IPS DF 4.7 (cell line): ENCODE data around the gene FHAD1.

Experiments used
- DNase-seq: peaks from one replicate; pipeline ENCODE4 v3.0.0-alpha.2; 2013; ENCODE audit warnings: low spot score; ENCODE audit errors: extremely low read depth

The FHAD1 gene

DNA sequence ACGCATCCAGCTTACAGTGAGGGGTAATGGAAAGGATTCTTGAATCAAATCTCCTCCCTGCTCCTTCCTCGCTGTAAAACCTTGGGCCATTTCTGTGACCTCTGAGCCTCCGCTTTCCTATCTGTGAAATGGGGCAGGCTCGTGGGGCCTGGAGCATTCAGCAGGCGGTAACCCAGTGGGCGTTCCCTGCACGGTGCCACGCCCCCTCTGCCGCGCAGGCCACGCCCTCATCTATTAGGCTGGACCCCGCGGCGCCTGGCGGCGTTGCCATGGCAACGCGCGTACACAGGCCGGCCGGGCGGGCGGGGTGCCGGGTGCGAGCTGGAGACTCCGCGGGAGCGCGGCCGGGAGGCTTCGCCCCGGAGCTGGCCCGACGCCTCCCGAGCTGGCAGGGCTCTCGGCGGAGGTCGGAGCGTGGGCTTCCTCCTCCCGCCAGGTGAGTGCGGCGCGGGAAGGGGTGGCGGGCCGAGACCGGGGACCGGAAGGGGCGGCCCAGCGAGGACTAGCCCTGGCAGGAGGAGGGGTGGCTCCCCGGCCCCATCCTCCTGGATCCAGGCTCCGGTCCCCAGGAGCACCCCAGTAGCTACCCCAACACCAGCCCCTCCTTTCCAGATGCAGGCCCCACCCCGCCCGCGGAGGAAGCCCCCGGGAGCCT, at the start of gene FHAD1:
TSS of gene FHAD1 (plus strand) at position 264 of the 655 bp plus-strand sequence. CDS start 4,562 bp downstream, outside the sequence.
- no peak for DNase-seq

DNA sequence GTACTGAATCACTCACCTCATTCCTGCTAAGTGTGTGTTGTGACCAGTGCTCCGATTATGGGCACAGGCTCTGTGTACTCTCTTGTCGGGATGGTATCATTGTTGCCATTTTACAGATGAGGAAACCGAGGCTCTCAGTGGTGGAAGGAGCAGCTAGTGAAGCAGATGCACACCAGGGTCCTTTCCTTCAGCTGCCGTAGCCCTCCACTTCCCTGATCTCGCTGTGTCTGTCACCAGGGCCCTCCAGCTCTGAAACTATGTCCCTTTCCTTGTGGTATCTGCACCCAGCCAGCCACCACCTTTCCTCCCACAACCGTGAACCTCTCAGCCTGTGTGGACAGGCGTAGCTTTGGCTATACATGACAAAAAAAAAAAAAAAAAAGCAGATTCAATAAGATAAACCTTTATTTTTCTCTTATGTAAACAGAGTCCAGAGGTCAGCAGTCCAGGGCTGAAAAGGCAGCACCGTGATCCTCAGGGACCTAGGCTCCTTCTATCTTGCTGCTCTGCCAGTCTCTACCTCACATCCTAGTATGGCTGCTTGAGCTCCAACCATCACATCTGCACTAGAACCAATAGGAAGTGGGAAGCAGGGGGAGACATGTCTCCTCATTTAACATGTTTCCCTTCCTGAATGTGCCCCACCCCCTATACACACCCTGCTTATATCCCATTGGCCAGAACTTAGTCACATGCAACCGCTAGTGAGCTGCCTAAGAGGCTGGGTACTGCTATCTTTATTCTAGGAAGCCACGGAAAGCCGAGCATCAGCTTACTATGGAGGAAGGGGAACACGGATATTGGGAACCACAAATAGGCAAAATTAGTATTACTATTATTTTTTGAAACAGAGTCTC, 49.2 kb upstream of the FHAD1 start:
- DNase-seq = no peak

DNA sequence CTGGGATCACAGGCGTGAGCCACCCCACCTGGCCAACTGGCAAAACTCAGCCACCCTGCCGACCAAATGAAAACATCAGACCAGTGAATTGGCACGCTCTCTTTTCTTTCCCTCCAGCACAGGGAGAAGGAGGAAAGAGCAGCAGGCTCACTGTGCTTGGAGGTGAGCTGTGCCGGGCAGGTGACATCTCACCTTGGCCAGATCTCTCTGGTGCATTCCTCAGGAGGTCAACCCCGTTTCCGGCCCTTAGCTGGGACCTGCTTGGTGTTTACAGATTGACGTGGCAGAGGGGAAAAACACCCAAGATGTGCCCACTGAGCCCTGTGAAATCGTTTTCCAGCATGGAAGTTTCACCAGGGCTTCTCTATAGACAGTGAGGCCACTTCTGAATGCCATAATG, 48.3 kb upstream of the FHAD1 start:
- no peak for DNase-seq

DNA sequence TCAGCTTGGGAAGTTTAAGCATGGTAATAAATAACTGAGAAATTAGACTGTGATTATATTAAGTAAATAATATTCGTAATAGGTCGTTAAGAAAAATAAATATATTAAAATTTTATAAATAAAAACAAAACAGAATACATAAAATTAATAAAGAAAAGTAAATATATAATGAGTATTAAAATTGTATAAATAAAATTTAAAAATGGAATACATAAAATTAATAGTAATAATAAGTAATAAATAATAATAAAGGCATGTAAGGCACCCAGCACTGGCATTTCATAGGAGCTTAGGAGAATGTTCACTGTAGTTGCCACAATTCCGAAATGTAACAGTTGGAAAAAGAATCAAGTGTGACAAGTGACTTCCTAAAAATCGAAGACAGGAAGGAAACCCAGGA, 45.8 kb upstream of the FHAD1 start:
- no peak for DNase-seq

DNA sequence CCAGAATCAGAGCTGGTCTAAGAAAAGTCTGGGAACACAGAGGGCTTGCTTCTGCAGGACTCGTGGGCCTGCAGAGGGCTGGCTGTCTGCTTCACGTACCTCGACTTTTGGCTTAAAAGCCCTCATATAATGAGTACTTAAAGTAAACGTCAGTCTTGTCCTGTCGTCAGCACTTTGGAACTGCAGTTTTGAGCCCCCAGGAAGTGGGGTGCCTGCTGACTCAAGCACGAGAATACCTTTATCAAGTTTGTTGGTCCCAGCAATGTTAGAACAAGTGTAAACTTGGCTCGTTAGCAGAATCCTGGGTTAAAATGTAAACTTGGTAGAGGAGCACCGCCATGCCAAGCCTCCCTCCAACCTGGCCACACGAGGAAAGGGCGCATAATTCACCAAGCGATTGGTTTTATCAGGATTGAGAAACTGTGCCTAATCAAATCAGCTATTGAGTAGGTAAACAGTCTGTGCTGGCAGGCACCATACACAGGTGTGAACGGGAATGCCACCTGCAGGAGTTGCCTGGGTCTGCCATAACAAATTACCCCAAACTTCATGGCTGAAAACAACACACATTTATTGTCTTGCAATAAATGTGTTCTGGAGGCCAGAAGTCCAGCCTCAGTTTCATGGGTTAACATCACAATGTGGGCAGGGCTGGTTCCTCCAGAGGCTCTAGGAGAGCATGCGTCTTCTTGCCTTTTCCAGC, 45.0 kb upstream of the FHAD1 start:
- DNase-seq = no peak

DNA sequence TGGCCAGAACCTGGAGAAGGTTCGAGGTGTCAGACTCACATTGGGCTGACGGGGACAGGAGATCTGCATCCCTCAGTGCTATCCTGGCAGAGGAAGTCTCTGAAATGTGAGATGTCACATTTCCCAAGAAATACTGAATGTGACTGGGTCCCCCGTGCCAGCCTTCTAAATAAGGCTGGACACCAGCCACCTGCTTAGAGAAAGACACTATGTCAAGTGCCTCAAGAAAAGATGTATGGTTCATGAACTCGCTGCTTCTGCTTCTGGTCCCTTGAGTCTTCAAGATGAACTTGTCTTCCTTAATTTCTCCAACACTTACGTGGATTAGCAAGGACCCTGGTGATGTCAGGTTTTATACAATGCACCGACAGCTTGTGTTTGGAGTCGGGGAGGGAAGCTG, 42.1 kb upstream of the FHAD1 start:
- no peak for DNase-seq

DNA sequence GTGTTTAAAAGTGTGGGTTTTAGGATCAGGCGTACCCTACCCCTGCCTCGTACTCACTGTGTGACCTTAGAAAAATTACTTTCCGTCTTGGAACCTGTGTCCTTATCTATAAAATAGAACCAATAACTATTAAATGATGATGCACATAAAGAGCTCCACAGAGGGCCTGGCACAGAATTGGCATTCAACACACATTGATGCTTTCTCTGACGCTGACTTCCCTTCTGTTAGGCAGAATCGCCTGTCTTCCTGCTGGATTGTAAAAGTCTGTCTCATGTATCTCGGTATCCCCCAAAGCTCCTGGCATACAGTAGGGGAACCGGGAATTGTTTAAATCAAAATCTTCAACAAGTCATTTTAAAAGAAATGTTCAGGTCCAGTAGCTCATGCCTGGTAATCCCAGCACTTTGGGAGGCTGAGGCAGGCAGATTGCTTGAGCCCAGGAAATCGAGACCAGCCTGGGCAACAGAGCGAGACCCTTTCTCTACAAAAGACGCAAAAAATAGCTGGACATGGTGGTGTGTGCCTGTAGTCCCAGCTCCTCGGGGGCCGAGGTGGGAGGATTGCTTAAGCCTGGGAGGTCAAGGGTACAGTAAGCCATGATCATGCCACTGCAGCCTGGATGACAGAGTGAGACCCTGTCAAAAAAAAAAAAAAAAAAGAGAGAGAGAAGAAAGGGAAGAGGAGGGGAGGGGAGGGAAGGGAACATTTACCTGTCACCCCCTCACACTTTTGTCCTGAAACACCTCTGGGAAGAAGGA, 41.3 kb upstream of the FHAD1 start:
- DNase-seq = no peak

DNA sequence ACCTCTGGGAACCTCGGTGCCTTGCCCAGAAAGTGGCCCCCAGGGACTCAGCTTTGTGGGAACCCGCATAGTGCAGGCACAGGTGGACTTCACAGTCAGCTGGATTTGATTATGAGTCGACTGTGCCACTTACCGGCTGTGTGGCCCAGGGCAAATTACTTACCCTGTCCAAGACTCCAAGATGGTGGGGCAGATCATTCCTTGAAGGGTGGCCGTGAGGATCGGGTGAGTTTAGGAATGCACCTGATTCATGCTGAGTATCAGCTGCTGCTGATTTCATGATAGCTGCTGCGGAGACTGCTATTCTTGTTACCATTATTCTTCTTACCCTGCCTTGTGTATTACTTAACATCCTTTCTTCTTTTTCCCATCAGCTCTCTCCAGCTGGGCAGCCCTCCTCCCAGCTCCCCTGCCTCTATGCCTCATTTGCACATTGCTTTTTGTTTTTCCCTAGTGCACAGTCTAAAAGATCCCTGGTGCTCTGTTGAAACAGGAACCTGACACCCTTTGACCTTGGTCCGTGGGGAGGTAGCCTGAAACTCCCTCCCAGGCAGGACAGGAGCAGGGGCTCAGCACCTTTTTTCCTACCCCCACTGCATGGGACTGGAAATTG, 40.5 kb upstream of the FHAD1 start:
- no peak for DNase-seq

DNA sequence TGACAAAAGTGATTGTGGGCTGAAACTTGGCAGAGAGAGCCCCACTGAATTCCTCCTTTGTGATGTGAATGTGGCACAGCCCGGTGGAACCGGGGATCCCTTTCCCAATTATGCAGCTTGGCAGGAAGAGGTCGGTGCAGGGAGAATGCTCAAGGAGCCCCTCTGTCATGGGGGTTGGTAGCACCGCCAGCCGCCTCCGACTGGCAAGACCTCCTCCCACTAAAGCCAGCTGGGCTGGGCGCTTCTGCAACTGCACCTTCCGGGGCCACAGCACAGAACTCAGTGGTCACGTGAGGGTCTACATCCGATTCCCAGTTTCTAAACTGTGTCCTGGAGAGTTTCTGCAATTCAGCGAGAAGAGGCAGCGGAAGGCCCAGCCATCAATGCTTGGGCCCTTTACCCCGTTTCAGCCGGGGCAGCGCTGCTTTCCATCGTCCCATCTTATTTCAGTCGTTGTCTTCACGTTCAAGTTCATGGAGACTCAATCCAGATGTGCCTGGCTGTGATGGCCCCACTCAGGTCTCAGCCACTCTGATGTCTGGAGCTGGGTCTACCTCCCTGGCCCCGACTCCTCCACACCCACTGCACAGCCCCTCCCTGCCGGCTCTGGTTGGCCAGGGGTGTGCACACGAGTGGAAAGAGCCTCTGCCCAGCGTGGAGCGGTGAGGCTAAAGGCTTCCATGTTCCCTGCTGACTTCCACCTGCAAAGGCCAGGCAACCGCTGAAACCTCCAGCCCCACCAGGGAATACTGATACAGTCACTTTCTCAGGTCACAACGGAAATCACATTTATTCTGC, 39.8 kb upstream of the FHAD1 start:
- no peak for DNase-seq

DNA sequence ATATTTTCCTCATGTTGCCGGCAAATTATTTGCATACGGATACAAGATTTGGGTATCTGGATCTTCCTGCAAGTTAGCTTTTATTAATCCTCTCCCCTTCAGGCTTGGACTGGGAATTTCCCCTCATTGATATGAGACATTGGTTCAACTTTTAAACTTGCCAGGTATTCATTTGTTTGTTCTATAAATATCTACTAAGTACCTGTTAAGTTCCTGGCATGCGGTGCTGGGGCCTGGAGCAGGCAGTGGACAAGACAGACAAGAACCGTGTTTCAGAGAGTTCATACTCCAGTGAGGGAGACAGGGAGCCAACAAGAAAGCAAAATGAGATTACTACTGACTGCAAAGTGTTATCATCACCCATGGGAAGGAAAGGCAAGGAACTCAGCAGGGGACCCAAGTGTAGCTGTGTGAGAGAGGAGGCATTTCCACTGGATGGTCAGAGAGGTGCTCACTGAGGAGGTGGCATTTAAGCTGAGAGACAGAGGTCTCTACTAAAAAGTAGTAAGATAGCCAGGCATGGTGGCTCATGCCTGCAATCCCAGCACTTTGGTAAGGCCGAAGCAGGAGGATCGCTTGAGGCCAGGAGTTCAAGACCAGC, 39.1 kb upstream of the FHAD1 start:
- DNase-seq = no peak

DNA sequence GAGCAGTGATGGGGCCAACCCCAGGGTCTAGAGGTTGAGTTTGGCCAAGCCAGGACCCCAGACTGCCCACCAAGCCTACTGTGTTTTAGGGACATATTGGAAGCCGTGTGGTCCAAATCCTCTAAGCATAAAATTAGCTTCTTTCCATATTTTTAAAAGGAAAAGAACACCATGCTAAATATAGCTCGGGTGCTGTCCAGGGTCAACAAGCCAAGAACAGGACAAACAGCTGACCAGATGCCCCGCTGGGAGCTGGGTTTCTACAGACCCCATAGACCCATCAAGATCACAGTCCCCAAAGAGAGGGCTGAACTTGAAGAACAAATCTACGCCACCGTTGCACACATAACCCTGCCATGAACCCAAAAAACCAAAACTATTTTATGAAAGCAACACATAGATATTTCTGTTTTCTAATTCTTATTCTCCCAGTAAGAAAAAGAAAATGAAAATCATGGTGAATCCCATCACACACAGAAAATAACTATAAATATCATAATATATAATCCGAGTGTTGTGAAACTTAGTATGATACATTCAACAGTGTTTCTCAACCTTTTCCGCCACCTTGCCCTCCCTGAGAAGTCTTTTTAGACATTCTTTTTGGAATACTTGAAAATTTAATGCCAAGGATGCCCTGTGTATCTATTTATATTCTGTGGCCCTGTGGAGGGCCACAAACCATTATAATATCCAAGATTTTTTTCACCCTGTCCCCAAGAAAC, 36.2 kb upstream of the FHAD1 start:
- no peak for DNase-seq

DNA sequence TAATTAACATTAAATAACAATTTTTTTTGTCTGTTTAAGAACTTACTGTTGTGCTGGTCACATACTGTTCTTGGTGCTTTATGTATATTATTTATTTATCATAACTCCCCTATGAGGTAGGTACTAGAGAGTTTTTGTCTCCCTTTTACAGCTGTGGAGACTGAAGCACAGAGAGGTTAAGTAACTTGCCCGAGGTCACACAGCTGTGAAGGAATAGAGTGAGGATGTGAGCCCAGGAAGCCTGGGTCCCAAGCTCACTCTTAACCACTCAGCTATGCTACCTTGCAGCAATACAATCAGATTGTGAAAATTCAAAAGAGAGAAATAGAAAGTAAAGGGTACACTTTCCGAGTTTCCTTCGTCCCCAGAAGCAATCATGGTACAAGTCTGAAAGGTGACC, 35.6 kb upstream of the FHAD1 start:
- DNase-seq = no peak

DNA sequence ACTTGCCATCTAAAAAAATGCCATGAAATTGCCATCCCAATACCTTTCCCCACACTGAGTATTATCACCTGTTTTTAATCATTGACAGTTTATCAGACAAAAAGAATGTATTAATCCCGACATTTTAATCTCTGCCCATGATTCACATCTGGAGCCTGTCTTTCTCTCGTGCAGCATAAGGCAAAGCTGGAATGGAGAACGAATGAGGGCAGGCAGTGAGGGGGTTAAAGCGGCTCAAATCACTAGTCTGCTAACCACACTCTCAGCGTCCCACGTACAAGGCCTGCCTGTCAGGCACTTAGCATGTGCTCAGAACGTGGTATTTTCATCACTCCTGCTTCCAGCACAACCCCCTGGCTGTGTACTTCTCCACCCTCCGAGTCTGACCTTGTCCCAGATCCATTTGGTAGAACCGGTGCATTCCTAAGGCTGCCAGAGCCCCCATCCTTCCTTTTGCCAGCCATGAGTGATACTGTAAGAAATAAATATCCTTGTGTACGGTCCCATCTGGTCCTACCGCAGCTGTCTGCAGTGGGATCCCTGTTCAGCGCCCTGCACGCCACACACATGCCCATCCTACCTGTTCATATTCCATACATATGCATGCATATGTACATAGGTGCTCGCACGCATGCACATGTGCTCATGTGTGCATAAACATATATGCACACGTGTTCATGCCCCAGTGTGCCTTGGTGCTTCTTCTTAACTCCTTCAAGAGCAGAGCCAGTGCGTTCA, 34.6 kb upstream of the FHAD1 start:
- no peak for DNase-seq

DNA sequence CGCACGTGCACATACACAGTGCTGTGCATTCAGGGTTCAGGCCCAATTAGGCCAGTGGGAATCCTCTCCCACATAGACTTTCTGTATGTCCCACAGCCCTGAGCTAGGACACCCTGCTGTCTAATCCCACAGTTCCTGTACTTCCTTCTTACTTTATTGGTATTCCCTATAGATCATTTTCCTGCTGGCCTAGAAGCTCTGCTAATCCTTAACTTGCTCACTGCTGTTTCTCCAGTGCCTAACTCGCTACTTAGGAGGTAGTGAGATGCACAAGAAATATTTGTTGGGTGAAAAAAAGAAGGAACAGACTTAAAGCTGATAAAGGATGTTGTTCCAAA, 34.1 kb upstream of the FHAD1 start:
- no peak for DNase-seq

DNA sequence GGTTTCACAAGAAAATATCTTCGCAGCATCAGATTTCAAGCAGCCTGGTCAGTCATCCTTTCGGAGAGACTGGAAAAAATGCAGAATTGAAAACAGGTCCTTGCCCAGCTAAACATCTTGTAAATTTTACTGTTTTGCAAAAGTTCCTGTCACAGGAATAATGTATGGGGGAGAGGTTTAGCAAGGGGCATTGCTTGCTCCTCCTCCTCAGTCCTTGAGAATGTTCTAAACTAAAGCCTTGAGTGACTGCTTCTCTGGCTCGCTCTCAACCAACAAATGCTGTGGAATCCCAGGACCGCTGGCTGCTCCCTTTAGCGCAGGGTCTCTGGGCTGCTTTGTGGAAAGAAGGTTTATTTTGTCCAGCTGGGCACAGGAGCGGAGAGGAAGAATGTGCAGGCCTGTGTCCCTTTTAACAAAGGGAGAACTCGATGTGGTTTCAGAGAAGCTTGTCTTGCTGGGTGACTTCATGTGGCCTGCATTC, 33.6 kb upstream of the FHAD1 start:
- DNase-seq = no peak

DNA sequence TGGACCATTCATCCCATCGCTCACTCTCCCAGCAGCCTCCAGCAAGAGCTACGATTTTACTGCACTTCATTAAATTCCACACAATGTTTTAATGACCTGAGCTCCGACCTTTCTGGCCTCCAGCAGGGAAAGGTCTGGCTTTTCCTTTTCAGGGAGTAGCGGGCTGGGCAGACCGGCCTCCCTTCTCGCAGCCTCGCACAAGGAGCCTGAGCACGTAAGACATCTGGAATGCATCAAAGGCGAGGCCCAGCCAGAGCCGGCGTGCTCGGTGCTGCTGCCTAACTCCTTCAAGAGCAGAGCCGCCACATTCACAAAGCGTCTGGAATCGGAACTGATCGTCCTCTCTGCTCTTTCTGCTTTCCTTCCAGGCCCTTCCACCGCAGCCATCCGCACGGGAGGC, 32.5 kb upstream of the FHAD1 start:
- no peak for DNase-seq

DNA sequence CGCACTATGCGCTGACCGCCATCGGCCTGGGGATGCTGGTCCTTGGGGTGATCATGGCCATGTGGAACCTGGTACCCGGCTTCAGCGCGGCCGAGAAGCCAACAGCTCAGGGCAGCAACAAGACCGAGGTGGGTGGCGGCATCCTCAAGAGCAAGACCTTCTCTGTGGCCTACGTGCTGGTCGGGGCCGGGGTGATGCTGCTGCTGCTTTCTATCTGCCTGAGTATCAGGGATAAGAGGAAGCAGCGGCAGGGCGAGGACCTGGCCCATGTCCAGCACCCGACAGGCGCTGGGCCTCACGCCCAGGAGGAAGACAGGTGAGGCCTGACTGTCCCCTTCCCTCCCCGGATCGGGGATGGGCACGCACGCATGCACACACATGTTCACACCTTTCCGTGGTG, 31.9 kb upstream of the FHAD1 start:
- no peak for DNase-seq

DNA sequence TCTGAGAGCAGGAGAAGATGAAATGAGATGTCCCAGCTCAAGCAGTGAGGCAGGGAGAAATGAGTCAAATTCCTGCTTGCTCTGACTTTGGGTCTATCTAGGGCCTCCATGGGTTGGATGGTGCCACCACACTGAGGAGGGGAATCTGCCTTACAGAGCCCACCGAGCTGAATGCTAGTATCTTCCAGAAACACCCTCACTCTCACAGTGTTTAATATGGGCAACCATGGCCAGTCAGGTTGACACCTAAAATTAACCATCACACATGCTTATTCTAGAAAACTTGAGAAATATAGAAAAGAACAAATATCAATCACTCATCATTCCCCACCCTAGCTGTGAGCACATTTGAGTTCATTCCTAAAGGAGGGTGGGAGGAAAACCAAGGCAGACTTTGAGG, 29.4 kb upstream of the FHAD1 start:
- DNase-seq = no peak
